Measurements from ENCODE around the gene LYST.

Gene LYST

DNA sequence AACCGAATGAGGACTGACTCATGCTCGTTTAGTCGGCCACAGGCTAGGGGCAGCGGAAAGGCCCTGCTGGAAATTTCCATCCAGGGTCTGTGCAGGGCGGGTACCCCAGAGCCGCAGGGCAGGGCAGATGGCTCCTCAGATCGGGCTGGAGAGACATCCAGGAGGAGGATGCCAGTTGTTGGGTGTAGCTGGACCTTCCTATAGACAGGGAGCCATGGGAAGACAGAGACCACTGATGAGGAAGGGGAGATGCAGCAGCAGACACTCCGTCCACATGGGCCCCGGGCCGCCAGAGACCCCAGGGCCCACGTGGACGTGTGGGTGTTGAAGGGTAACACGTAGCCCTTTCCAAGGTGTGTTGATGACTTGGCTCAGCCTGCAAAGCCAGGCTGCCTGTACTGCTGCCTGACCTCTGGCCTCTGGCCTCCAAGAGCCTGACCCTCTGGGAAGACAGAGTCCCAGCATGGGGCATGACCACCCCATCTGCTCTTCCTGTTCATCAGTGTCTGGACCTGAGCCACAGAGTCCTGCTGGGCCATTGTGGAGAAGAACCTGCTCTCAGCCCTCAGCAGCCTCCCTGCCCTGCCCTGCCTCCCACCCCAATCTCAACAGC, 221.9 kb downstream of the LYST start:
- TF ChIP-seq, protein P1, sequence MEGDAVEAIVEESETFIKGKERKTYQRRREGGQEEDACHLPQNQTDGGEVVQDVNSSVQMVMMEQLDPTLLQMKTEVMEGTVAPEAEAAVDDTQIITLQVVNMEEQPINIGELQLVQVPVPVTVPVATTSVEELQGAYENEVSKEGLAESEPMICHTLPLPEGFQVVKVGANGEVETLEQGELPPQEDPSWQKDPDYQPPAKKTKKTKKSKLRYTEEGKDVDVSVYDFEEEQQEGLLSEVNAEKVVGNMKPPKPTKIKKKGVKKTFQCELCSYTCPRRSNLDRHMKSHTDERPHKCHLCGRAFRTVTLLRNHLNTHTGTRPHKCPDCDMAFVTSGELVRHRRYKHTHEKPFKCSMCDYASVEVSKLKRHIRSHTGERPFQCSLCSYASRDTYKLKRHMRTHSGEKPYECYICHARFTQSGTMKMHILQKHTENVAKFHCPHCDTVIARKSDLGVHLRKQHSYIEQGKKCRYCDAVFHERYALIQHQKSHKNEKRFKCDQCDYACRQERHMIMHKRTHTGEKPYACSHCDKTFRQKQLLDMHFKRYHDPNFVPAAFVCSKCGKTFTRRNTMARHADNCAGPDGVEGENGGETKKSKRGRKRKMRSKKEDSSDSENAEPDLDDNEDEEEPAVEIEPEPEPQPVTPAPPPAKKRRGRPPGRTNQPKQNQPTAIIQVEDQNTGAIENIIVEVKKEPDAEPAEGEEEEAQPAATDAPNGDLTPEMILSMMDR (IDR thresholded peaks at IDR 0.05): no peak

DNA sequence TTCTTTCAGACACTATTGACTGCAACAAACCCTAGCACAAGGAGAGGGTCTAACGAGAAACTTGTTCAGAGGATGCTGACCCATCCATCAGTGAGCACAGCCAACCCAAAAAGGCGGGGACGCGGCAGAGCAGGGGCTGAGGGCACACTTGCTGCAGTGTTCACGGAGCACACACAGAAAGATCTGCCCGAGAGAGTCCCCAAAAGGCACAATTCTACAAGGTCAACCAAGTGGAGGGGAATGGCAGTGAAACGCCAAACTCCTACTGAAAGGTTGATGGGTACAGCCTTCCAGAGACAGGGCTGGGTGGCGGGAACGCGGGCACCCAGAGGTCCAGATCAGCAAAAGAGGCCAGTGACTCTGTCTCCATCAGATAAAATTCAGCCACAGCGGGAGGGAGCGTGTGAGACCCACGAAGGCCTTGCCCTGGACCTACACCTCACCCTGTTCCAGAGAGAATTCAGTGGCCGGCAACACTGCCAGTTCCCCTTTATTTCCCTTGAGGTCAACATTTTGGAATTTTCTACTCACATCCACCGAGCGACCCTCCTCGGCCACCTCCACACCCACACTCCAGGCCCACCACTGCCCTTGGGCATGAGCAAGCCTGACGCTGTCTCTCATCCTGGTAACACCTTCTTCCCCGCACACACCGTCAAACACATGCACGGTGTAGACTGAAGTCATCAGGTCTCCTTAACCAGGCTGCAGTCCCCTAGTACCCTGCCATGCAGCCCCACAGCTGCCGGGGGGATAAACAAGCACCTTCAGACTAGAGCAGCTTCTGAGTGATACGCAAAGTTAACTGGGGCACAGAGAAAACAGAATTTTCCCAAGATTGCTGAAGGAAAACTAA, 222.6 kb downstream of the LYST start:
- TF ChIP-seq, protein P1 (IDR thresholded peaks at IDR 0.05): no peak

DNA sequence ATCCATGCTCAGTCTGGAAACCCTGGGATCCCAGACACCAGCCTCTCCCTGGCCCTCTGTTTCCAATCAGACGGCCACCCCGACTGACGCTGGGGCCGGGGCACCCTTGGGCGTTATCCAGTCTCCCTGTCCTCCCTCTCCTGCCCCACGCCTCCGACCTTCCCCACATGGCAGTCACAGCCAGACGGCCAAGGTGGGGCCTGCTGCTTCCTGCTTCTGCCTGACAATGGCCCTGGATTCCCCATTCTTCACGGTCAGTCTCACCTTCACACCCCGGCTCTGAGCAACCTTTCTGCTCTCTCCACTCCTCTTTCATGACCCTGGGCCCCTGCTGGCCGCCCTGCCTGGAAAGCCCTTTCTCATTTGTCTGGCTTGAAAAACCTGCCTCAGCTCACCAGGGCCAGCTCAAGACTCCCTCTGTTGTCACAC, 223.7 kb downstream of the LYST start:
- TF ChIP-seq, protein P1 (IDR thresholded peaks at IDR 0.05): no peak

DNA sequence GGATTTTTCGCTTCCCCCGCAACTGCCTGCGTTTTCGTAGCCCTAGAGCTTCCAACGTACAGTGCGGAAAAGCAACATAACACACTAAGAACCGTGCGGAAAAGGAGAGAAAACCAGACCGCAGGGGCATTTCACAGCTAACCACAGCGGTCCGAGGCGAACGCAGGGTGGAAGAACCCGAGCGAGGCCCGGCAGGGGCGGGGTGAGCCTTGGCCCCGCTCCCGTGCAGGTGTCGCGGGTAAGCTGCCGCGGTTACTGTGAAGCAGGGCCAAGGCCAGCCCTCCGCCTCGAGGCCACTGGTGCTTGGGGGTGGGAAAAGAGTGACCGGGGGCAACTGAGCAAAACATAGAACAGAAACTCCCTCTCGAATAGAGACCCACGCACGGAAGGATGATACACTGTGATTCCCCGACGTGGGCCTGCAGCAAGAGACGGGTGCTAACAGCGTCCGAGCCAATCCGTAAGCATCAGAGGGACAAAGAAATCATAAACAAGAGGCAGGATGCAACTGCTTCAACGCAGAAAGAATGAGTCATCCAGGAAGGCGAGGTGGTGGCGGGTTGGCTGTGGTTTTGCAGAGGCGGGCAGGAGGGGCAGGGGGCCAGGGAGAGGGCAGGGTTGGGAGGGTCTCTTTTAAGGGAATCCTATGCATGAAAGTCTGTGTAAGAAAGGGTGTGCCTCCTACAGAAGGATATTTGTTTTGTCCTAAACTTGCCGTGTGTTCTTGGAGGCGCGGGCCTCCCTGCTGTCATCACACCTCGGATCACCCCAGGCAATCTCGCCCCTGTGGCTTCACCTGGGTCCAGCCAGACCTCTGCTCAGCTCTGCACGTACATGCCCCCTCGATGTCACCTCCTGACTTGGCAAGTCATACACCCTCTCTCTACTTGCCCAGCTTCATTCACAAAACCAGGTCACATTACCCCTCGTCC, 224.4 kb downstream of the LYST start:
- TF ChIP-seq, protein P1 (IDR thresholded peaks at IDR 0.05): no peak

DNA sequence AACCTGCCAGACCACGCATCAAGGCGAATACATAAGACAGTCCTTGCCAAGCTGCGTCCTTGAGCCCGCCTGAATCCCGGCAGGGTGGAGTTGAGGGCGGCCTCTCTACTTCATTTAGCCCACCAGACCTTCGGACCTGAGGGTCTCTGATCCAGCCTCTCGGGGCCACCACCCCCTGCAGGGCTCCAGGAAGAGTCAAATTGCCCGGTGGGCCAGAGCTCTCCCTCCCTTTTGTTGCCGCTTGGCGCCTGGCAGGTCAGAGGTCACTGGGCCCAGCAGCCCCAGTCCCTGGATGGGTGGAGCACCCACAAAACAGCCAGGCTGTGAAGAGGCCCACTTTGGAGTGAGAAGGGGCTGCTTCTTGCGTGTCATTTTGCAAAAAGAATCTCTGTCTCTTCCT, 226.1 kb downstream of the LYST start:
- TF ChIP-seq, protein P1 (IDR thresholded peaks at IDR 0.05): no peak

DNA sequence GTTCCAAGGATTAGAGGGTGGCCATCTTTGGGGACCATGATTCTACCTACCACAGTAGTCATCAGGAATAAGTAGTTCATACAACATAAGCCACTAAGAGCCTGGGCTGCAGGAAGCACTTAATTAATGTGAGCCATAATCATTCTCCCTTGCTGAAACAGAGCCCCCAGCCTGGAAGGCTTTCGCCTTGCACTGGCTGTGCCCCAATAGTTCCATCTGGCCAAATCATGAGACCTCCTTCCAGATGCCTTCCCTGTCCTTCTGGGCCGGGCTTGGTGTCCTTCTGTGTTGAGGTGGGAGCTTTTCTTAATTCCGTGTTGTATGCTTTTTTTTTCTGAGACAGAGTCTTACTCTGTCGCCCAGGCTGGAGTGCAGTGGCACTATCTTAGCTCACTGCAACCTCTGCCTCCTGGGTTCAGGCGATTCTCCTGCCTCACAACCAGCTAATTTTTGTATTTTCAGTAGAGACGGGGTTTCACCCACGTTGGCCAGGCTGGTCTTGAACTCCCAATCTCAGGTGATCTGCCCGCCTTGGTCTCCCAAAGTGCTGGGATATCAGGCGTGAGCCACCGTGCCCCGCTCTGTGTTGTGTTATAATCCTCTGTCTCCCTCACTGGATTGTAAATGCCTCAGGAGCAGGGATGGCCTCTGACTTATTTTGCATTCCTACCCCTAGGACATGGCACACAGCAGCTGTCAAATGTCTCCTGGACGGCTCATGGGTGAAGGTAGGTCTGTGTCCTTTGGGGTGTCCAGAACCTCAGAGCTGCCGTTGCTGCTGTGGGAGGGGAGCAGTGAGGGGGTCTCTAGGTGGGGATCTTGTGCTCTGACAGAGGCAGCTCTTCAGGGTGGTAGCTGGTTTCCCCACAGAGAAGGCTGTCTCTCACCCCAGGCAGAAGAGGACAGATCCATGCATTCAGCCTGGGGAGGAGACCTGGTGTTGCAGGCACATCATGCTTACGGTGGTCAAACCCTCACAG, 227.2 kb downstream of the LYST start:
- TF ChIP-seq, protein P1 (IDR thresholded peaks at IDR 0.05): no peak
